GM12878 (cell line): ENCODE results near the gene GNPNAT1. TPM values are rescaled to one million over a fixed set of nuclear protein-coding genes. Genes with fewer than 3 reads are reported as not detected.
A peak's percentile ranks its signal among the peaks of the same experiment; 100 is the strongest.

Experiments
- ATAC-seq: fragments of 200-7000 bp; cut with Tn5 transposase; 3 replicates; pipeline ENCODE4 v1.9.1; 2020; ENCODE audit warnings: mild to moderate bottlenecking, moderate library complexity
- BruUV-seq: library from RNA; stranded (reverse); fragments of 400-500 nt; replicated peaks from 2 replicates; lab custom pipeline; 2021; lab: Mats Ljungman, UMichigan
- CTCF ChIA-PET: fragments of 300-600 bp; sonication (Branson Sonifier 250); formaldehyde crosslinking; extraction: SDS; loops from one replicate; lab custom pipeline; 2021; ENCODE audit warnings: inconsistent platforms; lab: Yijun Ruan, JAX
- POLR2A ChIA-PET: fragments of 350-600 bp; formaldehyde crosslinking; extraction: SDS; loops from one replicate; lab custom pipeline; 2021; ENCODE audit warnings: inconsistent platforms; lab: Charles Lee
- RAD21 ChIA-PET: fragments of 300-600 bp; sonication (Branson Sonifier 250); formaldehyde crosslinking; loops from one replicate; lab custom pipeline; 2023; ENCODE audit warnings: antibody characterized with exemption; ENCODE audit not compliant: unreplicated experiment; lab: Charles Lee
- SMC1A ChIA-PET: fragments of 300-600 bp; sonication (Branson Sonifier 250); formaldehyde crosslinking; loops from one replicate; lab custom pipeline; 2023; ENCODE audit not compliant: unreplicated experiment, uncharacterized antibody; lab: Charles Lee
- DNase-seq: peaks from one replicate; pipeline ENCODE4 v3.0.0-alpha.2; 2011; ENCODE audit warnings: low read depth, low spot score
- FAIRE-seq: peaks from 3 replicates; lab custom pipeline; 2011; peaks lifted over from hg19 to GRCh38; lab: Jason Lieb, UNC
- H2AFZ ChIP-seq: 2 replicates; pipeline ENCODE4 v1.6.0; 2011; ENCODE audit warnings: low read depth, low read length, control low read depth; ENCODE audit not compliant: control insufficient read depth
- H3K27ac ChIP-seq: 2 replicates; pipeline ENCODE4 v1.5.1; 2011; ENCODE audit warnings: control low read depth; ENCODE audit not compliant: control insufficient read depth, insufficient read depth
- H3K27me3 ChIP-seq, 2 experiments: replicated peaks in 1 of 2; 2 replicates each; pipeline versions ENCODE4 v1.6.0 to v1.6.1; 2011; ENCODE audit warnings: low read length in 1 of 2; ENCODE audit not compliant: control insufficient read depth in 2 of 2, insufficient read depth in 2 of 2
- H3K36me3 ChIP-seq, 2 experiments: 2 replicates each; pipeline ENCODE4 v1.5.1; 2011; ENCODE audit warnings: low read length in 1 of 2; ENCODE audit not compliant: control insufficient read depth in 2 of 2, insufficient read depth in 2 of 2
- H3K4me1 ChIP-seq: 2 replicates; pipeline ENCODE4 v1.6.1; 2011; ENCODE audit warnings: mild to moderate bottlenecking, low read length, moderate library complexity, mixed read lengths; ENCODE audit not compliant: control insufficient read depth, insufficient read depth
- H3K4me2 ChIP-seq: 2 replicates; pipeline ENCODE4 v1.6.0; 2011; ENCODE audit warnings: control low read depth; ENCODE audit not compliant: control insufficient read depth, insufficient read depth
- H3K4me3 ChIP-seq: fragments of 200-600 bp; sonication (generic); 2 replicates; pipeline ENCODE4 v1.5.1; 2016
- H3K79me2 ChIP-seq: 2 replicates; pipeline ENCODE4 v1.6.0; 2011; ENCODE audit warnings: low read length; ENCODE audit not compliant: control insufficient read depth, insufficient read depth
- H3K9ac ChIP-seq: 2 replicates; pipeline ENCODE4 v1.8.0; 2011; ENCODE audit warnings: low read length, control low read depth, mixed read lengths; ENCODE audit not compliant: control insufficient read depth, insufficient read depth
- H3K9me3 ChIP-seq: replicated peaks from 3 replicates; pipeline ENCODE4 v1.5.1; 2011; ENCODE audit warnings: mild to moderate bottlenecking, low read length; ENCODE audit not compliant: control insufficient read depth, insufficient read depth
- H4K20me1 ChIP-seq: 2 replicates; pipeline ENCODE4 v1.6.0; 2011; ENCODE audit not compliant: control insufficient read depth, insufficient read depth
- ATF2 ChIP-seq: IDR thresholded peaks from 2 replicates; pipeline ENCODE4 v1.6.1; 2012; ENCODE audit warnings: low read length, inconsistent platforms
- BHLHE40 ChIP-seq, 2 experiments: fragments of 450-650 bp in 1 of 2; IDR thresholded peaks; 2 replicates each; pipeline ENCODE4 v1.6.1; 2011 to 2017; ENCODE audit warnings: low read depth in 2 of 2, borderline replicate concordance in 1 of 2, improper control_type of control experiment in 1 of 2, low read length in 1 of 2, mild to moderate bottlenecking in 1 of 2
- HDAC2 ChIP-seq: fragments of 200-600 bp; sonication (generic); IDR thresholded peaks from 2 replicates; pipeline ENCODE4 v1.6.1; 2017
- NKRF ChIP-seq: fragments of 450-650 bp; conservative IDR thresholded peaks from 2 replicates; pipeline ENCODE4 v1.6.1; 2017; ENCODE audit warnings: mild to moderate bottlenecking, moderate library complexity
- NR2F1 ChIP-seq: fragments of 450-650 bp; conservative IDR thresholded peaks from 2 replicates; pipeline ENCODE4 v1.6.1; 2017; ENCODE audit warnings: mild to moderate bottlenecking
- POU2F2 ChIP-seq: IDR thresholded peaks from 3 replicates; pipeline ENCODE4 v1.6.1; 2011; ENCODE audit warnings: low read depth, mild to moderate bottlenecking, low read length, borderline replicate concordance
- RCOR1 ChIP-seq: conservative IDR thresholded peaks from 2 replicates; pipeline ENCODE4 v1.6.1; 2012; ENCODE audit warnings: low read depth, low read length, improper control_type of control experiment
- RELB ChIP-seq: fragments of 450-650 bp; IDR thresholded peaks from 2 replicates; pipeline ENCODE4 v1.6.1; 2017; ENCODE audit warnings: low read depth, mild to moderate bottlenecking, moderate library complexity
- RUNX3 ChIP-seq: IDR thresholded peaks from 2 replicates; pipeline ENCODE4 v1.6.1; 2012; ENCODE audit warnings: low read length, inconsistent platforms
- SMC3 ChIP-seq: IDR thresholded peaks from 2 replicates; pipeline ENCODE4 v1.6.1; 2011; ENCODE audit warnings: low read length, improper control_type of control experiment, borderline replicate concordance
- TCF7 ChIP-seq: IDR thresholded peaks from 2 replicates; pipeline ENCODE4 v1.6.1; 2014; ENCODE audit warnings: antibody characterized with exemption, borderline replicate concordance
- WGBS: methylation state at CpG from one replicate; pipeline ENCODE4 v1.1.6; 2016; ENCODE audit warnings: low lambda C conversion rate; ENCODE audit not compliant: insufficient replicate concordance, insufficient coverage; ENCODE audit errors: missing lambda C conversion rate; 5-methylcytosine and 5-hydroxymethylcytosine counted together
- in situ Hi-C: fragments of 300-500 bp; cut with MboI; formaldehyde crosslinking; loops from 9 replicates; pipeline ENCODE4 v1.14.3; 2018; ENCODE audit warnings: mixed read lengths
- intact Hi-C: fragments of 100-400 bp; cut with micrococcal nuclease; formaldehyde crosslinking; loops from one replicate; pipeline ENCODE4 v1.14.2; 2022; ENCODE audit not compliant: unreplicated experiment
- polyA plus RNA-seq, 11 experiments: library from polyadenylated mRNA; depleted of rRNA in 4 of 11; unstranded in 6 of 11; stranded (reverse) in 5 of 11; fragments of >200 nt; fragmentation: Nextera tagmentation in 4 of 11; fragmentation: Illumina TruSeq in 1 of 11; extraction: Ambion mirVana in 4 of 11; extraction: Trizol in 1 of 11; gene quantifications; 1 replicate in 1 of 11; 2 replicates in 10 of 11; pipeline versions ENCODE4 v1.2.1 to v1.2.3, GENCODE V29; 2011 to 2016; ENCODE audit warnings: inconsistent platforms in 2 of 11, missing spikeins in 2 of 11, low read depth in 1 of 11
- total RNA-seq, 4 experiments: library from RNA; depleted of rRNA in 3 of 4; stranded (reverse); fragments of >200 nt in 3 of 4; fragmentation: Illumina TruSeq in 1 of 4; extraction: Trizol in 1 of 4; gene quantifications; 2 replicates each; pipeline versions ENCODE4 v1.2.1 to v1.2.3, GENCODE V29; 2013 to 2021

The GNPNAT1 gene
- total and polyA plus RNA-seq, 10 of the 15 experiments (the other 5 are each of a cell fraction or from before 2014, with no cell fraction given), result 18.9 to 52.6 (median 28.2) TPM

GRCh38 chr14:52748647-52749292 lies 42.6 kb downstream of the GNPNAT1 start:
- H3K9ac ChIP-seq, result no peak overlapping the region
- intact Hi-C loops, result no loop called here
- no peak overlapping the region for H3K4me3 ChIP-seq
- H3K4me2 ChIP-seq, result no peak overlapping the region
- no peak overlapping the region for H2AFZ ChIP-seq
- in situ Hi-C loops, result no loop called here
- no peak overlapping the region for H3K27ac ChIP-seq
- H3K4me1 ChIP-seq, result no peaks in the 10 kb centered on the region
- POLR2A ChIA-PET, result no interaction called here
- 94% methylated on average over 8 of the region's 8 CpGs for WGBS
- no peaks in the 10 kb centered on the region for H3K9me3 ChIP-seq
- RAD21 ChIA-PET, result no interaction called here
- no peaks in the 10 kb centered on the region for H3K27me3 ChIP-seq
- CTCF ChIA-PET, result no interaction called here
- SMC1A ChIA-PET, result no interaction called here
- no TSS peak for BruUV-seq
- ATAC-seq (no peak), DNase-seq (no peak), FAIRE-seq (peak; percentile 23)
- H4K20me1 ChIP-seq, result no peaks in the 10 kb centered on the region
- H3K36me3 ChIP-seq, result peaks cover 0 to 5% of the 10 kb centered on the region in 2 experiments; a peak in 2 of 4 replicates
- no peaks in the 10 kb centered on the region; the same call in 1 of the 2 replicates for H3K79me2 ChIP-seq
- TF ChIP-seq SMC3, result no peak

- peak overlapping the region; percentile 12 for H3K4me3 ChIP-seq
- ChIA-PET POLR2A (interaction anchor here (1.0 to 2.7 kb wide), 5 partner anchors 11 to 46 kb away, joined by 3 to 30 read pairs (median 3); partner anchors contain the start of gene STYX), RAD21 (interaction anchor here (0.7 to 1.9 kb wide), 7 partner anchors 11 to 94 kb away, joined by 3 to 11 read pairs (median 4); partner anchors contain the start of gene STYX), CTCF (interaction anchor here (0.6 to 1.7 kb wide), 8 partner anchors 12 to 219 kb away, joined by 3 to 8 read pairs (median 4); partner anchors contain the start of gene STYX), SMC1A (interaction anchor here (0.7 to 1.9 kb wide), 18 partner anchors 11 to 882 kb away, joined by 3 to 13 read pairs (median 4); partner anchors contain the start of genes GNG2 and STYX)
- DNase-seq, result no peak
- in situ Hi-C loops (no loop called here), intact Hi-C loops (no loop called here)
- H3K27me3 ChIP-seq, result no peaks in the 10 kb centered on the region
- no peak for FAIRE-seq
- H4K20me1 ChIP-seq, result no peaks in the 10 kb centered on the region
- no TSS peak for BruUV-seq
- peak overlapping the region; percentile 80 for H3K4me2 ChIP-seq
- peak overlapping the region; percentile 42 for H3K9ac ChIP-seq
- H3K27ac ChIP-seq, result peak overlapping the region; percentile 87
- H3K9me3 ChIP-seq, result no peaks in the 10 kb centered on the region
- H3K36me3 ChIP-seq, result peaks cover 0 to 2% of the 10 kb centered on the region in 2 experiments; a peak in 2 of 4 replicates
- H3K79me2 ChIP-seq, result peaks cover 16% of the 10 kb centered on the region
- peaks cover 9% of the 10 kb centered on the region for H3K4me1 ChIP-seq
- ATAC-seq, result peak; percentile 70
- H2AFZ ChIP-seq, result peak overlapping the region; percentile 45
- TF ChIP-seq NR2F1, result no peak
- TF ChIP-seq HDAC2, result no peak
- no peak for TF ChIP-seq NKRF
- peak; percentile 39; the same call in 1 of the 2 replicates for TF ChIP-seq RUNX3
- no peak for TF ChIP-seq RELB
- TF ChIP-seq BHLHE40 (IDR thresholded peaks at IDR 0.05; ENCODE audit: borderline replicate concordance in 1 of 2, low read depth in 2 of 2, low read length in 1 of 2), result no peak
- TF ChIP-seq ATF2, result no peak
- TF ChIP-seq RCOR1, result no peak
- no peak for TF ChIP-seq TCF7
- no peak for TF ChIP-seq POU2F2
Measured at GRCh38 chr14:52741865-52742264, 49.5 kb downstream of the GNPNAT1 start.
